H1 (cell line): ENCODE results near the gene ACTR8. TPM values are rescaled to one million over a fixed set of nuclear protein-coding genes. Genes with fewer than 3 reads are reported as not detected.

Experiments used
- CTCF ChIA-PET: fragments of 300-600 bp; sonication (Branson Sonifier 250); formaldehyde crosslinking; loops from one replicate; lab custom pipeline; 2021; ENCODE audit not compliant: partially characterized antibody; lab: Charles Lee
- POLR2A ChIA-PET: fragments of 300-600 bp; sonication (Branson Sonifier 250); formaldehyde crosslinking; loops from one replicate; lab custom pipeline; 2021; ENCODE audit warnings: inconsistent platforms; ENCODE audit not compliant: partially characterized antibody; lab: Charles Lee
- DNase-seq, 2 experiments: peaks; one replicate each; pipeline versions ENCODE4 v3.0.0 to v3.0.0-alpha.2; 2010 to 2022; ENCODE audit warnings: low spot score in 2 of 2, low read depth in 1 of 2, mixed read lengths in 1 of 2
- FAIRE-seq: peaks from 2 replicates; lab custom pipeline; 2011; peaks lifted over from hg19 to GRCh38; lab: Jason Lieb, UNC
- H2AFZ ChIP-seq: 2 replicates; pipeline ENCODE4 v1.8.1; 2012; ENCODE audit warnings: low read length, inconsistent platforms
- H2AK5ac ChIP-seq: 2 replicates; pipeline ENCODE4 v1.6.1; 2013; ENCODE audit warnings: low read depth, low read length
- H2BK120ac ChIP-seq: replicated peaks from 2 replicates; pipeline ENCODE3; 2013; ENCODE audit warnings: low read depth, low read length, inconsistent platforms
- H2BK12ac ChIP-seq: 2 replicates; pipeline ENCODE4 v1.6.1; 2013; ENCODE audit warnings: low read depth, low read length
- H2BK15ac ChIP-seq: 2 replicates; pipeline ENCODE4 v1.6.1; 2013; ENCODE audit warnings: low read length
- H2BK20ac ChIP-seq: 2 replicates; pipeline ENCODE4 v1.6.1; 2013; ENCODE audit warnings: low read length
- H2BK5ac ChIP-seq: 2 replicates; pipeline ENCODE4 v1.6.1; 2013; ENCODE audit warnings: low read depth, low read length
- H3K14ac ChIP-seq: 2 replicates; pipeline ENCODE4 v1.6.1; 2013; ENCODE audit warnings: inconsistent platforms; ENCODE audit not compliant: insufficient read length
- H3K18ac ChIP-seq: 2 replicates; pipeline ENCODE4 v1.6.1; 2013; ENCODE audit warnings: low read length; ENCODE audit errors: extremely low read depth
- H3K23ac ChIP-seq: 2 replicates; pipeline ENCODE4 v1.6.1; 2013; ENCODE audit warnings: inconsistent platforms; ENCODE audit not compliant: insufficient read length
- H3K23me2 ChIP-seq: 2 replicates; pipeline ENCODE4 v1.6.1; 2013; ENCODE audit warnings: low read depth, low read length
- H3K27ac ChIP-seq: 2 replicates; pipeline ENCODE4 v1.6.1; 2011; ENCODE audit warnings: low read depth, low read length, inconsistent platforms
- H3K27me3 ChIP-seq, 4 experiments: replicated peaks in 1 of 4; 1 replicate in 1 of 4; 2 replicates in 3 of 4; pipeline versions ENCODE4 v1.6.1 to v1.8.1; 2011 to 2013; ENCODE audit warnings: low read length in 3 of 4, mild to moderate bottlenecking in 3 of 4, inconsistent platforms in 2 of 4, mixed read lengths in 2 of 4, moderate library complexity in 1 of 4; ENCODE audit not compliant: control insufficient read depth in 3 of 4, insufficient read depth in 3 of 4; ENCODE audit errors: extremely low read depth in 1 of 4
- H3K36me3 ChIP-seq, 4 experiments: 2 replicates each; pipeline versions ENCODE4 v1.6.1 to v1.8.1; 2011 to 2013; ENCODE audit warnings: mild to moderate bottlenecking in 4 of 4, low read length in 3 of 4, moderate library complexity in 2 of 4, control low read depth in 1 of 4, inconsistent platforms in 1 of 4; ENCODE audit not compliant: insufficient read depth in 4 of 4, control insufficient read depth in 2 of 4
- H3K4ac ChIP-seq: replicated peaks from 2 replicates; pipeline ENCODE3; 2013; ENCODE audit warnings: low read length, low read depth, mixed read lengths, inconsistent platforms; ENCODE audit not compliant: insufficient read length
- H3K4me1 ChIP-seq, 4 experiments: replicated peaks in 1 of 4; 1 replicate in 1 of 4; 2 replicates in 3 of 4; pipeline versions ENCODE4 v1.6.1 to v1.8.1; 2011 to 2013; ENCODE audit warnings: low read length in 3 of 4, inconsistent platforms in 2 of 4, mixed read lengths in 1 of 4; ENCODE audit not compliant: insufficient read depth in 4 of 4, control insufficient read depth in 3 of 4
- H3K4me2 ChIP-seq, 2 experiments: 2 replicates each; pipeline versions ENCODE4 v1.6.1 to v1.8.1; 2011 to 2013; ENCODE audit warnings: low read depth in 2 of 2, low read length in 2 of 2, control low read depth in 1 of 2, inconsistent platforms in 1 of 2, mild to moderate bottlenecking in 1 of 2; ENCODE audit not compliant: insufficient read depth in 1 of 2
- H3K4me3 ChIP-seq, 4 experiments: fragments of 200-600, 300-600 bp in 1 of 4; sonication (generic), shearing (Covaris generic), sonication (Bioruptor Twin) in 1 of 4; 2 replicates each; pipeline versions ENCODE4 v1.5.1 to v1.8.1; 2011 to 2016; ENCODE audit warnings: low read length in 4 of 4, low read depth in 3 of 4, control low read depth in 2 of 4, inconsistent platforms in 2 of 4, mild to moderate bottlenecking in 2 of 4, mixed read lengths in 1 of 4, moderate library complexity in 1 of 4; ENCODE audit not compliant: insufficient read depth in 2 of 4; ENCODE audit errors: extremely low read depth in 1 of 4
- H3K56ac ChIP-seq: replicated peaks from 2 replicates; pipeline ENCODE3; 2013; ENCODE audit warnings: low read depth, mild to moderate bottlenecking, mixed read lengths, low read length, inconsistent platforms; ENCODE audit not compliant: insufficient read length
- H3K79me1 ChIP-seq: 2 replicates; pipeline ENCODE4 v1.6.1; 2013; ENCODE audit warnings: low read depth, low read length, control low read depth
- H3K79me2 ChIP-seq, 2 experiments: 2 replicates each; pipeline versions ENCODE4 v1.6.1 to v1.8.1; 2012 to 2013; ENCODE audit warnings: low read length in 2 of 2, mild to moderate bottlenecking in 2 of 2, inconsistent platforms in 1 of 2; ENCODE audit not compliant: insufficient read depth in 2 of 2, control insufficient read depth in 1 of 2
- H3K9ac ChIP-seq, 4 experiments: replicated peaks in 1 of 4; 1 replicate in 1 of 4; 2 replicates in 3 of 4; pipeline versions ENCODE4 v1.6.1 to v1.8.1; 2011 to 2013; ENCODE audit warnings: low read depth in 3 of 4, low read length in 3 of 4, control low read depth in 2 of 4, mild to moderate bottlenecking in 2 of 4, moderate library complexity in 2 of 4, inconsistent platforms in 1 of 4; ENCODE audit errors: extremely low read depth in 1 of 4
- H3K9me3 ChIP-seq, 2 experiments: 2 replicates each; pipeline versions ENCODE4 v1.6.1 to v1.8.1; 2012 to 2013; ENCODE audit warnings: mild to moderate bottlenecking in 2 of 2, moderate library complexity in 2 of 2, control low read depth in 1 of 2, inconsistent platforms in 1 of 2, low read depth in 1 of 2, low read length in 1 of 2, mixed read lengths in 1 of 2; ENCODE audit not compliant: insufficient read depth in 2 of 2
- H4K20me1 ChIP-seq, 2 experiments: replicated peaks in 1 of 2; 2 replicates each; pipeline versions ENCODE3 to v1.8.1; 2011 to 2013; ENCODE audit warnings: inconsistent platforms in 2 of 2, low read length in 2 of 2, mild to moderate bottlenecking in 1 of 2; ENCODE audit not compliant: insufficient read depth in 2 of 2, control insufficient read depth in 1 of 2
- H4K5ac ChIP-seq: 2 replicates; pipeline ENCODE4 v1.6.1; 2013; ENCODE audit warnings: low read length, low read depth, mixed read lengths, inconsistent platforms; ENCODE audit not compliant: insufficient read length
- H4K8ac ChIP-seq: 2 replicates; pipeline ENCODE4 v1.8.0; 2013; ENCODE audit warnings: mild to moderate bottlenecking, moderate library complexity, low read length, inconsistent platforms; ENCODE audit not compliant: insufficient read depth; ENCODE audit errors: extremely low read depth
- H4K91ac ChIP-seq: replicated peaks from 2 replicates; pipeline ENCODE3; 2013; ENCODE audit warnings: low read length, mixed read lengths, inconsistent platforms; ENCODE audit not compliant: insufficient read length
- SRF ChIP-seq: IDR thresholded peaks from 2 replicates; pipeline ENCODE4 v1.6.1; 2011; ENCODE audit warnings: mild to moderate bottlenecking, low read depth, low read length, moderate library complexity
- WGBS, 2 experiments: shearing (Covaris generic) in 1 of 2; methylation state at CpG; one replicate each; pipeline versions ENCODE4 v1.1.6 to v1.1.7; 2013 to 2015; ENCODE audit warnings: low lambda C conversion rate in 2 of 2, mixed read lengths in 2 of 2, inconsistent platforms in 1 of 2, low coverage in 1 of 2, missing lambda C conversion rate in 1 of 2; ENCODE audit not compliant: insufficient replicate concordance in 2 of 2, insufficient coverage in 1 of 2, insufficient read length in 1 of 2; ENCODE audit errors: extremely low coverage in 1 of 2, missing lambda C conversion rate in 1 of 2; 5-methylcytosine and 5-hydroxymethylcytosine counted together
- polyA plus RNA-seq, 7 experiments: library from polyadenylated mRNA; depleted of rRNA in 3 of 7; stranded (reverse) in 5 of 7; unstranded in 2 of 7; fragments of >200 nt in 5 of 7; fragments of 200-250 nt in 2 of 7; gene quantifications; 1 replicate in 5 of 7; 2 replicates in 1 of 7; 4 replicates in 1 of 7; pipeline versions ENCODE4 v1.2.1 to v1.2.3, GENCODE V29; 2011 to 2013; ENCODE audit warnings: missing spikeins in 2 of 7, mixed read lengths in 2 of 7
- total RNA-seq: library from RNA; stranded (reverse); fragmentation: NEBNext Ultra II Directional; extraction: Animal tissue kit (Norgen Biotek cat#: 25700); gene quantifications from 2 replicates; pipeline ENCODE4 v1.2.1, GENCODE V29; 2021

Gene ACTR8
- total and polyA plus RNA-seq, 2 of the 8 experiments (the other 6 are each of a cell fraction or from before 2014, with no cell fraction given) = 8.3 to 26.9 TPM

- Histone ChIP-seq H4K91ac (no peak overlapping the region), H4K20me1 (peaks cover 3% of the 10 kb centered on the region in 2 experiments), H3K79me2 (no peaks in the 10 kb centered on the region), H3K4ac (no peak overlapping the region), H3K23ac (no peak overlapping the region), H3K27ac (no peak overlapping the region), H3K9ac (no peak overlapping the region), H3K14ac (no peak overlapping the region), H3K79me1 (no peaks in the 10 kb centered on the region), H2AK5ac (no peak overlapping the region), H3K9me3 (no peaks in the 10 kb centered on the region), H3K4me2 (no peak overlapping the region), H2BK5ac (no peak overlapping the region), H3K23me2 (no peaks in the 10 kb centered on the region), H2AFZ (no peak overlapping the region), H2BK12ac (no peak overlapping the region), H3K36me3 (peaks cover 6 to 23% (median 15%) of the 10 kb centered on the region in 4 experiments; a peak in 7 of 8 replicates), H3K4me3 (no peak overlapping the region), H2BK20ac (no peak overlapping the region), H2BK15ac (no peak overlapping the region), H3K56ac (no peak overlapping the region), H4K8ac (no peak overlapping the region), H3K4me1 (peaks cover 0 to 3% (median 1%) of the 10 kb centered on the region in 4 experiments; a peak in 1 of 7 replicates), H3K18ac (no peak overlapping the region), H2BK120ac (no peak overlapping the region), H4K5ac (no peak overlapping the region), H3K27me3 (no peaks in the 10 kb centered on the region)
- FAIRE-seq = no peak
- DNase-seq = no peak
- ChIA-PET CTCF (interaction anchor here (1.0 to 1.8 kb wide), 3 partner anchors 10 to 110 kb away, joined by 3 to 6 read pairs (median 4); no protein-coding TSS in a partner anchor), POLR2A (no interaction called here)
- 82% methylated on average over 21 of the region's 21 CpGs; no CpG with 5 or more reads in 1 of the 2 experiments for WGBS, 2 experiments
- TF ChIP-seq SRF = no peak
Observed at GRCh38 chr3:53820756-53821580, 61.0 kb downstream of the ACTR8 start.
